ENCODE data around the gene HRH1. TPM values are rescaled to one million over a fixed set of nuclear protein-coding genes. Genes with fewer than 3 reads are reported as not detected.

The HRH1 gene
- total RNA-seq, 4 donors from 2014 or later = 4.1 to 8.8 (median 4.4) TPM

- no peaks in the 10 kb centered on the region for H3K27me3 ChIP-seq
- 24 to 53% methylated on average over 4 to 5 of the region's 5 CpGs for WGBS, 2 donors
- peak overlapping the region in 3 of 4 donors; percentile 13 to 38 (median 30) for H3K27ac ChIP-seq
- H3K4me3 ChIP-seq = no peak overlapping the region
- no peaks in the 10 kb centered on the region for H3K36me3 ChIP-seq
- DNase-seq = no peak
- no peak for TF ChIP-seq POLR2A (IDR thresholded peaks at IDR 0.05)
- TF ChIP-seq, protein P1, sequence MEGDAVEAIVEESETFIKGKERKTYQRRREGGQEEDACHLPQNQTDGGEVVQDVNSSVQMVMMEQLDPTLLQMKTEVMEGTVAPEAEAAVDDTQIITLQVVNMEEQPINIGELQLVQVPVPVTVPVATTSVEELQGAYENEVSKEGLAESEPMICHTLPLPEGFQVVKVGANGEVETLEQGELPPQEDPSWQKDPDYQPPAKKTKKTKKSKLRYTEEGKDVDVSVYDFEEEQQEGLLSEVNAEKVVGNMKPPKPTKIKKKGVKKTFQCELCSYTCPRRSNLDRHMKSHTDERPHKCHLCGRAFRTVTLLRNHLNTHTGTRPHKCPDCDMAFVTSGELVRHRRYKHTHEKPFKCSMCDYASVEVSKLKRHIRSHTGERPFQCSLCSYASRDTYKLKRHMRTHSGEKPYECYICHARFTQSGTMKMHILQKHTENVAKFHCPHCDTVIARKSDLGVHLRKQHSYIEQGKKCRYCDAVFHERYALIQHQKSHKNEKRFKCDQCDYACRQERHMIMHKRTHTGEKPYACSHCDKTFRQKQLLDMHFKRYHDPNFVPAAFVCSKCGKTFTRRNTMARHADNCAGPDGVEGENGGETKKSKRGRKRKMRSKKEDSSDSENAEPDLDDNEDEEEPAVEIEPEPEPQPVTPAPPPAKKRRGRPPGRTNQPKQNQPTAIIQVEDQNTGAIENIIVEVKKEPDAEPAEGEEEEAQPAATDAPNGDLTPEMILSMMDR (IDR thresholded peaks at IDR 0.05) = no peak
- H3K4me1 ChIP-seq = peaks cover 5 to 32% (median 24%) of the 10 kb centered on the region in 3 donors
- no peaks in the 10 kb centered on the region for H3K9me3 ChIP-seq
- intact Hi-C loops (cut with DNase I) = no loop called here
Measured at GRCh38 chr3:11195201-11195600, 40.9 kb downstream of the HRH1 start.

DNA sequence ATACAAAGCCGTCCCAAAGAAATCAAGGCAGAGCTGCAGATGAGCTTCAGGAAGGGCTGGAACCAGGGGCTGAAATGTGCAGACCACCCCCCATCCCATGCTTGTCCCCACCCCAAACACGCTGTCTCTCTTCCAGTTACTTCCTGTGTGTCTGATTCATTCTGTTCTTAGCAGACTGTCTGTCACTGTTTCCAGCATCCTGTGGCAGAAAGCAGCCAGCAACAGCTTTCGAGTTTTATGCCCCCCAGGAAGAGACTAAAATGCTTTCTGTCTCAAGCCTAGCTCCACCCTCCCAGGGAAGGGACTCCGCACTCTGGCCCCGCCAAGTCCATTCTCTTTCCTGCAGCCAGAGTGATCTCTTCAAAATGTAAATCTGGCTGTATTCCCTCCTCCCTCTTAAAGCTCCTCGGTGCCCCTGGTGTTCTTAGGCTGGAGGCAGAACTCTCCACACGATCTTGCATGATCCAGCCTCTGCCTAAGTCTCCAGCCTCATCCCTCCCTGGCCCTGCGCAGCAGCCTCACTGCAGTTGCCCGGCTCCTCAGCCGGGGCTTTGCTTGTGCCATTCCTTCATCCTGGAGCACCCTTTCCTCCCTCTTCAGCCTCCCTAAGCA, 41.5 kb downstream of the HRH1 start:
- no peak for TF ChIP-seq POLR2A (IDR thresholded peaks at IDR 0.05)
- TF ChIP-seq, protein P1 (IDR thresholded peaks at IDR 0.05) = no peak
- H3K9me3 ChIP-seq = no peaks in the 10 kb centered on the region
- intact Hi-C loops (cut with DNase I) = no loop called here
- no peaks in the 10 kb centered on the region for H3K36me3 ChIP-seq
- 30 to 36% methylated on average over 9 of the region's 10 CpGs for WGBS, 2 donors
- peak overlapping the region; percentile 20 to 47 (median 34) for H3K27ac ChIP-seq
- peak overlapping the region in 2 of 4 donors; percentile 10 to 24 for H3K4me3 ChIP-seq
- H3K27me3 ChIP-seq = no peaks in the 10 kb centered on the region
- H3K4me1 ChIP-seq = peaks cover 5 to 38% (median 27%) of the 10 kb centered on the region in 3 donors
- DNase-seq = no peak

GRCh38 chr3:11197484-11197883, 43.2 kb downstream of the HRH1 start:
- 32 to 46% methylated on average over 1 of the region's 1 CpG for WGBS, 2 donors
- H3K27ac ChIP-seq = peak overlapping the region in 1 of 4 donors; percentile 25
- H3K4me3 ChIP-seq = no peak overlapping the region
- H3K27me3 ChIP-seq = no peaks in the 10 kb centered on the region
- TF ChIP-seq, protein P1 (IDR thresholded peaks at IDR 0.05) = no peak
- no peak for TF ChIP-seq POLR2A (IDR thresholded peaks at IDR 0.05)
- no peaks in the 10 kb centered on the region for H3K9me3 ChIP-seq
- intact Hi-C loops (cut with DNase I) = no loop called here
- no peaks in the 10 kb centered on the region for H3K36me3 ChIP-seq
- no peak for DNase-seq
- peaks cover 5 to 55% (median 37%) of the 10 kb centered on the region in 3 donors for H3K4me1 ChIP-seq

DNA sequence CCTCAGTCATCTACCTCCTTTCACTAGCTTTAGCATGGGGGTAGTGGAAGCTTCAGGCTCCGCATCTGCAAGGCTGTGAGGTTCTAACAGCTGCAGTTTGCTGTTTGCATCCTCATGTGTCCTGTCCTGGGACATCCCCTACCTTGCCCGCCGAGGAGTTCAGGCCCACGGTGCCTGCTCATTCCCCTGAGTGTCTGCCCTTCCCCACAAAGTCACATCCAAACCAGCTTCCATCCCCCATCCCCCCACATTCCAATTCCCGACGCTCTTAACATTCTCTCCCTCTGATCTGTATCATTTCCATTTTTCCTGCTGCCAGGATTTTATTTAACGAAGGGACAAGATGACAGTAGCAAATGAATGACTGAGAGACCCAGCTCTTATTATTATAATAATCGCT, 43.8 kb downstream of the HRH1 start:
- 51 to 90% methylated on average over 4 to 7 of the region's 8 CpGs for WGBS, 2 donors
- no peak for DNase-seq
- TF ChIP-seq, protein P1 (IDR thresholded peaks at IDR 0.05) = no peak
- TF ChIP-seq POLR2A (IDR thresholded peaks at IDR 0.05) = no peak
- H3K9me3 ChIP-seq = no peaks in the 10 kb centered on the region
- peaks cover 5 to 55% (median 37%) of the 10 kb centered on the region in 3 donors for H3K4me1 ChIP-seq
- H3K27me3 ChIP-seq = no peaks in the 10 kb centered on the region
- no peaks in the 10 kb centered on the region for H3K36me3 ChIP-seq
- intact Hi-C loops (cut with DNase I) = no loop called here
- H3K27ac ChIP-seq = peak overlapping the region in 1 of 4 donors; percentile 25
- no peak overlapping the region for H3K4me3 ChIP-seq

DNA sequence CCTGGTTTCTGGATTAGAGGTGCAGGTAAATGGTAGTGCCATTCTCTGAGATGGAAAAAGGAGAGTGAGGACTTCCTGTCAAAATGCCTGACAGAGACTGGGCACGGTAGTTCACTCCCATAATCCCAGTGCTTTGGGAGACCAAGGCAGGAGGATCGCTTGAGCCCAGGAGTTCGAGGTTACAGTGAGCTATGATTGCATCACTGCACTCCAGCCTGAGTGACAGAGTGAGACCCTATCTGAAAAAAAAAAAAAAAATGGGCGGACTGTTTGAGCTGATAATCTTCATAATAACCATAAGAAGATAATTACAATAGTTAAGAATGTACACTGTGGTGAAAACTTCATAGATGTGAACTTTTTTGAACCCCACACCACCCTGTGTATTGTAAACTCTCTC, 44.2 kb downstream of the HRH1 start:
- TF ChIP-seq POLR2A (IDR thresholded peaks at IDR 0.05) = no peak
- TF ChIP-seq, protein P1 (IDR thresholded peaks at IDR 0.05) = no peak
- WGBS, 2 donors = 88 to 100% methylated on average over 1 to 4 of the region's 4 CpGs
- DNase-seq = no peak
- Histone ChIP-seq H3K27me3 (no peaks in the 10 kb centered on the region), H3K4me1 (peaks cover 5 to 55% (median 37%) of the 10 kb centered on the region in 3 donors), H3K4me3 (no peak overlapping the region), H3K27ac (no peak overlapping the region), H3K9me3 (no peaks in the 10 kb centered on the region), H3K36me3 (no peaks in the 10 kb centered on the region)
- intact Hi-C loops (cut with DNase I) = no loop called here

Measured in esophagus squamous epithelium (tissue), 5 donors.